PC-3 (cell line): ENCODE measurements around the gene CDK5RAP2. TPM values are rescaled to one million over a fixed set of nuclear protein-coding genes. Genes with fewer than 3 reads are reported as not detected.

Experiments used
- ATAC-seq: fragments of 200-7000 bp; cut with Tn5 transposase; 2 replicates; pipeline ENCODE4 v1.9.1; 2020; ENCODE audit warnings: mild to moderate bottlenecking, moderate library complexity
- BruUV-seq: library from RNA; stranded (reverse); fragments of 400-500 nt; replicated peaks from 2 replicates; lab custom pipeline; 2021; lab: Mats Ljungman, UMichigan
- CTCF ChIA-PET: fragments of 300-600 bp; sonication (Branson Sonifier 250); formaldehyde crosslinking; loops from one replicate; lab custom pipeline; 2022; ENCODE audit warnings: antibody characterized with exemption; lab: Charles Lee
- POLR2A ChIA-PET: fragments of 300-600 bp; sonication (Branson Sonifier 250); formaldehyde crosslinking; loops from one replicate; lab custom pipeline; 2022; ENCODE audit warnings: antibody characterized with exemption; ENCODE audit not compliant: unreplicated experiment; lab: Charles Lee
- DNase-seq: peaks from one replicate; pipeline ENCODE4 v3.0.0-alpha.2; 2015
- H2AFZ ChIP-seq: fragments of 300-600 bp; sonication (generic); 2 replicates; pipeline ENCODE4 v1.6.0; 2016; ENCODE audit warnings: antibody characterized with exemption, low read length
- H3F3A ChIP-seq: fragments of 300-600 bp; sonication (generic); one replicate; pipeline ENCODE4 v1.6.0; 2017; ENCODE audit warnings: antibody characterized with exemption, low read length, control low read depth, mild to moderate bottlenecking; ENCODE audit not compliant: unreplicated experiment
- H3K27ac ChIP-seq: fragments of 300-600 bp; sonication (generic); 2 replicates; pipeline ENCODE4 v1.5.1; 2016; ENCODE audit warnings: mild to moderate bottlenecking, low read length
- H3K27me3 ChIP-seq: fragments of 300-600 bp; sonication (generic); 2 replicates; pipeline ENCODE4 v1.6.1; 2016; ENCODE audit warnings: low read length, mixed read lengths
- H3K36me3 ChIP-seq: fragments of 300-600 bp; sonication (generic); 2 replicates; pipeline ENCODE4 v1.6.1; 2016; ENCODE audit warnings: low read depth, mixed run types, low read length, mixed read lengths
- H3K4me1 ChIP-seq: fragments of 300-600 bp; sonication (generic); 2 replicates; pipeline ENCODE4 v1.5.1; 2016; ENCODE audit warnings: low read length; ENCODE audit not compliant: insufficient read depth
- H3K4me2 ChIP-seq: fragments of 300-600 bp; sonication (generic); 2 replicates; pipeline ENCODE4 v1.6.0; 2016; ENCODE audit warnings: low read length
- H3K4me3 ChIP-seq: fragments of 300-600 bp; sonication (generic); 2 replicates; pipeline ENCODE4 v1.5.1; 2016; ENCODE audit warnings: mild to moderate bottlenecking, low read length, mixed read lengths
- H3K79me2 ChIP-seq: fragments of 300-600 bp; sonication (generic); 2 replicates; pipeline ENCODE4 v1.6.1; 2017; ENCODE audit warnings: low read length, mixed read lengths
- H3K9ac ChIP-seq: fragments of 300-600 bp; sonication (generic); 2 replicates; pipeline ENCODE4 v1.6.0; 2016; ENCODE audit warnings: mild to moderate bottlenecking, low read length
- H3K9me2 ChIP-seq: fragments of 300-600 bp; sonication (generic); replicated peaks from 2 replicates; pipeline ENCODE4 v1.6.1; 2016; ENCODE audit warnings: mixed run types, low read length, mixed read lengths
- H3K9me3 ChIP-seq: fragments of 300-600 bp; sonication (generic); 2 replicates; pipeline ENCODE4 v1.6.1; 2016; ENCODE audit warnings: low read length, mixed read lengths
- H4K20me1 ChIP-seq: fragments of 300-600 bp; sonication (generic); 2 replicates; pipeline ENCODE4 v1.6.1; 2016; ENCODE audit warnings: low read length, mixed read lengths
- CTCF ChIP-seq: fragments of 300-600 bp; sonication (generic); conservative IDR thresholded peaks from 2 replicates; pipeline ENCODE4 v1.5.1; 2017; ENCODE audit warnings: antibody characterized with exemption, low read depth, mild to moderate bottlenecking, low read length
- EZH2 ChIP-seq: fragments of 300-600 bp; sonication (generic); IDR thresholded peaks from one replicate; pipeline ENCODE4 v1.6.1; 2017; ENCODE audit warnings: antibody characterized with exemption, mild to moderate bottlenecking, low read length; ENCODE audit not compliant: unreplicated experiment
- EZH2phosphoT487 ChIP-seq: fragments of 300-600 bp; sonication (generic); IDR thresholded peaks from 2 replicates; pipeline ENCODE4 v1.6.1; 2018; ENCODE audit warnings: mild to moderate bottlenecking, antibody characterized with exemption, low read length, borderline replicate concordance
- intact Hi-C: fragments of 100-400 bp; cut with micrococcal nuclease; formaldehyde crosslinking; loops from 2 replicates; pipeline ENCODE4 v1.9.0; 2023
- total RNA-seq: library from RNA; depleted of rRNA; stranded (reverse); fragments of >200 nt; gene quantifications from 2 replicates; pipeline ENCODE4 v1.2.3, GENCODE V29; 2014

The CDK5RAP2 gene
- total RNA-seq, 1 experiment from 2014 or later: 37.4 TPM

GRCh38 chr9:120452631-120453030 is 127.3 kb downstream of the CDK5RAP2 start:
- Histone ChIP-seq H3K9me3 (no peaks in the 10 kb centered on the region), H3K27ac (no peak overlapping the region), H3K4me3 (no peak overlapping the region), H3K9me2 (no peaks in the 10 kb centered on the region), H3K36me3 (peaks cover 12% of the 10 kb centered on the region), H2AFZ (no peak overlapping the region), H3K4me1 (no peaks in the 10 kb centered on the region), H3K79me2 (no peaks in the 10 kb centered on the region), H3K27me3 (no peaks in the 10 kb centered on the region), H3F3A (no peaks in the 10 kb centered on the region), H3K9ac (no peak overlapping the region), H3K4me2 (no peak overlapping the region), H4K20me1 (no peaks in the 10 kb centered on the region)
- intact Hi-C loops: no loop called here
- ChIA-PET CTCF (no interaction called here), POLR2A (no interaction called here)
- TF ChIP-seq EZH2 (no peak), CTCF (no peak), EZH2phosphoT487 (no peak)
- BruUV-seq: no TSS peak
- ATAC-seq: no peak
- no peak for DNase-seq

- POLR2A ChIA-PET: no interaction called here
- Histone ChIP-seq H3K27me3 (no peaks in the 10 kb centered on the region), H3K4me1 (0 out of 2 replicates have a peak, but pooled peaks cover 6% of the 10 kb centered on the region), H3K9me3 (no peaks in the 10 kb centered on the region), H3F3A (no peaks in the 10 kb centered on the region), H3K4me3 (no peak overlapping the region), H3K9ac (no peak overlapping the region), H3K27ac (no peak overlapping the region), H3K4me2 (no peak overlapping the region), H4K20me1 (no peaks in the 10 kb centered on the region), H3K79me2 (no peaks in the 10 kb centered on the region), H2AFZ (no peak overlapping the region), H3K9me2 (no peaks in the 10 kb centered on the region), H3K36me3 (peaks cover 12% of the 10 kb centered on the region)
- BruUV-seq: no TSS peak
- no peak for ATAC-seq
- CTCF ChIA-PET: no interaction called here
- DNase-seq: no peak
- intact Hi-C loops: no loop called here
- TF ChIP-seq CTCF (no peak), EZH2phosphoT487 (no peak), EZH2 (no peak)
Observed at GRCh38 chr9:120450916-120451315, 129.1 kb downstream of the CDK5RAP2 start.

DNA sequence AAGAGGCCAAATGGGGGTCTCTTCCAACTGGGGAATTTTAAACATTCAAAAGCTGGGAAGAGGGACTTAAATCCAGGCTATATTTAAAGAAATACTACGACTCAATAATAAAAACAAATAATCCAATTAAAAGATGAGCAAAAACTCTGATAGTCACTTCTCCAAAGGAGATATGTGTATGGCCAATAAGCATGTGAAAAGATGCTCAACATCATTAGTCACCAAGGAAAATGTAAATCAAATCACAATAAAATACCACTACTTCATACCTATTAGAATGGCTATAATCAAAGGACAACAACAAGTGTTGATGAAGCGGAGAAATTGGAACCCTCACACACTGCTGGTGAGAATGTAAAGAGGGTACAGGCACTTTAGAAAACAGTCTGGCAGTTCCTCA is 130.4 kb downstream of the CDK5RAP2 start:
- peaks cover 12% of the 10 kb centered on the region for H3K36me3 ChIP-seq

More for the DNA sequence above, 130.4 kb downstream of the CDK5RAP2 start:
- no peaks in the 10 kb centered on the region for H3K27me3 ChIP-seq
- BruUV-seq: no TSS peak
- intact Hi-C loops: no loop called here
- no peak overlapping the region for H3K4me3 ChIP-seq
- no peak for TF ChIP-seq EZH2phosphoT487
- no peak for TF ChIP-seq EZH2
- no peak for TF ChIP-seq CTCF
- CTCF ChIA-PET: no interaction called here
- H3K4me1 ChIP-seq: 0 out of 2 replicates have a peak, but pooled peaks cover 10% of the 10 kb centered on the region
- no peaks in the 10 kb centered on the region for H3F3A ChIP-seq
- POLR2A ChIA-PET: no interaction called here
- H4K20me1 ChIP-seq: no peaks in the 10 kb centered on the region
- no peaks in the 10 kb centered on the region for H3K9me2 ChIP-seq
- H3K9ac ChIP-seq: no peak overlapping the region
- H3K79me2 ChIP-seq: no peaks in the 10 kb centered on the region
- H3K27ac ChIP-seq: no peak overlapping the region
- no peak overlapping the region for H2AFZ ChIP-seq
- H3K9me3 ChIP-seq: no peaks in the 10 kb centered on the region
- ATAC-seq (no peak), DNase-seq (no peak)
- H3K4me2 ChIP-seq: no peak overlapping the region
